Body of pancreas (tissue), 4 donors: ENCODE results near the gene EYA2. TPM values are rescaled to one million over a fixed set of nuclear protein-coding genes. Genes with fewer than 3 reads are reported as not detected.

Experiments used
- ATAC-seq: fragments of 150-250 bp; one replicate; pipeline ENCODE4 v1.9.1; 2016
- DNase-seq, 4 donors: peaks; one replicate each; pipeline ENCODE4 v3.0.0-alpha.2; 2019
- H3K27ac ChIP-seq, 4 donors: fragments of 200-600 bp; sonication (generic); 1 replicate in 3 of 4; 2 replicates in 1 of 4; pipeline versions ENCODE4 v1.5.1 to v1.6.1; 2016 to 2019; ENCODE audit warnings: mild to moderate bottlenecking in 1 of 4, mixed read lengths in 1 of 4, moderate library complexity in 1 of 4
- H3K27me3 ChIP-seq, 2 donors: fragments of 200-600 bp; sonication (generic); one replicate each; pipeline ENCODE4 v1.6.0; 2016; ENCODE audit warnings: mild to moderate bottlenecking in 1 of 2
- H3K36me3 ChIP-seq, 2 donors: fragments of 200-600 bp; sonication (generic); replicated peaks in 1 of 2; 2 replicates each; pipeline ENCODE4 v1.5.1; 2016; ENCODE audit warnings: low read depth in 2 of 2; ENCODE audit not compliant: insufficient read depth in 1 of 2
- H3K4me1 ChIP-seq: fragments of 200-600 bp; sonication (generic); one replicate; pipeline ENCODE4 v1.6.0; 2016
- H3K4me3 ChIP-seq, 2 donors: fragments of 200-600 bp; sonication (generic); 1 replicate in 1 of 2; 2 replicates in 1 of 2; pipeline ENCODE4 v1.5.1; 2016 to 2019
- H3K9me3 ChIP-seq, 3 donors: fragments of 200-600 bp; sonication (generic); 1 replicate in 2 of 3; 2 replicates in 1 of 3; pipeline ENCODE4 v1.5.1; 2016
- POLR2A ChIP-seq, 3 donors: fragments of 450-650 bp; IDR thresholded peaks; one replicate each; pipeline ENCODE4 v1.6.1; 2016; ENCODE audit warnings: antibody characterized with exemption in 3 of 3, mild to moderate bottlenecking in 2 of 3
- WGBS, 2 donors: methylation state at CpG; one replicate each; pipeline ENCODE4 v1.1.5; 2017; 5-methylcytosine and 5-hydroxymethylcytosine counted together
- intact Hi-C: fragments of 100-400 bp; cut with DNase I; formaldehyde crosslinking; loops from one replicate; pipeline ENCODE4 v1.15.1; 2023
- total RNA-seq, 2 donors: library from RNA; depleted of rRNA; stranded (reverse); fragments of >200 nt; gene quantifications; one replicate each; pipeline ENCODE4 v1.1.0, GENCODE V29; 2016
- TF ChIP-seq, protein P1 (sequence below), 7 experiments: fragments of 450-650 bp in 4 of 7; fragments of 200-600 bp in 3 of 7; sonication (generic) in 3 of 7; IDR thresholded peaks; one replicate each; pipeline ENCODE4 v1.5.1; 2016 to 2019; ENCODE audit warnings: antibody characterized with exemption in 7 of 7

Gene EYA2
- total RNA-seq, 2 donors from 2014 or later: 0.52 to 3.6 TPM

- WGBS, 2 donors: 77 to 78% methylated on average over 12 of the region's 12 CpGs
- Histone ChIP-seq H3K9me3 (no peaks in the 10 kb centered on the region), H3K27me3 (no peaks in the 10 kb centered on the region), H3K36me3 (peaks cover 2 to 16% of the 10 kb centered on the region in 2 donors), H3K4me3 (no peak overlapping the region), H3K27ac (no peak overlapping the region), H3K4me1 (no peaks in the 10 kb centered on the region)
- ATAC-seq: no peak
- DNase-seq: no peak
- TF ChIP-seq, protein P1, sequence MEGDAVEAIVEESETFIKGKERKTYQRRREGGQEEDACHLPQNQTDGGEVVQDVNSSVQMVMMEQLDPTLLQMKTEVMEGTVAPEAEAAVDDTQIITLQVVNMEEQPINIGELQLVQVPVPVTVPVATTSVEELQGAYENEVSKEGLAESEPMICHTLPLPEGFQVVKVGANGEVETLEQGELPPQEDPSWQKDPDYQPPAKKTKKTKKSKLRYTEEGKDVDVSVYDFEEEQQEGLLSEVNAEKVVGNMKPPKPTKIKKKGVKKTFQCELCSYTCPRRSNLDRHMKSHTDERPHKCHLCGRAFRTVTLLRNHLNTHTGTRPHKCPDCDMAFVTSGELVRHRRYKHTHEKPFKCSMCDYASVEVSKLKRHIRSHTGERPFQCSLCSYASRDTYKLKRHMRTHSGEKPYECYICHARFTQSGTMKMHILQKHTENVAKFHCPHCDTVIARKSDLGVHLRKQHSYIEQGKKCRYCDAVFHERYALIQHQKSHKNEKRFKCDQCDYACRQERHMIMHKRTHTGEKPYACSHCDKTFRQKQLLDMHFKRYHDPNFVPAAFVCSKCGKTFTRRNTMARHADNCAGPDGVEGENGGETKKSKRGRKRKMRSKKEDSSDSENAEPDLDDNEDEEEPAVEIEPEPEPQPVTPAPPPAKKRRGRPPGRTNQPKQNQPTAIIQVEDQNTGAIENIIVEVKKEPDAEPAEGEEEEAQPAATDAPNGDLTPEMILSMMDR (IDR thresholded peaks at IDR 0.05): no peak
- no peak for TF ChIP-seq POLR2A (IDR thresholded peaks at IDR 0.05)
- intact Hi-C loops: no loop called here
Measured at GRCh38 chr20:47217482-47218446, 323.1 kb downstream of the EYA2 start.

DNA sequence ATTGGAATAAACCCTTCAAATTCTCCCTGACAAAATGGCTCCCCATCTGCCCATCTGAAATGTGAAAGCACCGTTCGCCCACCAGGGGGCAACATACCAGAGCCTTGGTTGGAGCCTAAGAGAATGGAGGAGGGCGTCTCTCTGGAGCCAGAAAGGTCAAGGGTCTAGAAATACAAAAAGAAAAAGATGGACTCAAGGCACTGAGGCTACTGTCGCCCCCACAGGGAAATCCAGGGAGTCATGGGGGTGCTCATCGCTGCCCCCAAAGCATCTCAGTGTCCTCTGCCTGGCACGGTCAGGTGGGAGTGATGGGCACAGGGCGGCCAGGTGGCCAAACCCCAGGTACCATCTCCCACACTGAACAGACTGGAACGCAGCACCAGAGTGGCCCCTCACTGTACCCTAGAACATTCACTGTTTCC is 325.5 kb downstream of the EYA2 start:
- no peak overlapping the region for H3K4me3 ChIP-seq
- intact Hi-C loops: no loop called here
- 93 to 95% methylated on average over 8 of the region's 8 CpGs for WGBS, 2 donors
- no peaks in the 10 kb centered on the region for H3K27me3 ChIP-seq
- peaks cover 6 to 26% of the 10 kb centered on the region in 2 donors for H3K36me3 ChIP-seq
- H3K4me1 ChIP-seq: no peaks in the 10 kb centered on the region
- TF ChIP-seq POLR2A (IDR thresholded peaks at IDR 0.05): no peak
- TF ChIP-seq, protein P1 (IDR thresholded peaks at IDR 0.05): peak; percentile 10 to 43 (median 33)
- no peak for ATAC-seq
- H3K9me3 ChIP-seq: no peaks in the 10 kb centered on the region
- H3K27ac ChIP-seq: no peak overlapping the region
- DNase-seq: peak in 2 of 4 donors; percentile 38 to 40

- no peak for DNase-seq
- intact Hi-C loops: no loop called here
- peaks cover 6 to 24% of the 10 kb centered on the region in 2 donors for H3K36me3 ChIP-seq
Measured at GRCh38 chr20:47221036-47221625, 326.5 kb downstream of the EYA2 start.

DNA sequence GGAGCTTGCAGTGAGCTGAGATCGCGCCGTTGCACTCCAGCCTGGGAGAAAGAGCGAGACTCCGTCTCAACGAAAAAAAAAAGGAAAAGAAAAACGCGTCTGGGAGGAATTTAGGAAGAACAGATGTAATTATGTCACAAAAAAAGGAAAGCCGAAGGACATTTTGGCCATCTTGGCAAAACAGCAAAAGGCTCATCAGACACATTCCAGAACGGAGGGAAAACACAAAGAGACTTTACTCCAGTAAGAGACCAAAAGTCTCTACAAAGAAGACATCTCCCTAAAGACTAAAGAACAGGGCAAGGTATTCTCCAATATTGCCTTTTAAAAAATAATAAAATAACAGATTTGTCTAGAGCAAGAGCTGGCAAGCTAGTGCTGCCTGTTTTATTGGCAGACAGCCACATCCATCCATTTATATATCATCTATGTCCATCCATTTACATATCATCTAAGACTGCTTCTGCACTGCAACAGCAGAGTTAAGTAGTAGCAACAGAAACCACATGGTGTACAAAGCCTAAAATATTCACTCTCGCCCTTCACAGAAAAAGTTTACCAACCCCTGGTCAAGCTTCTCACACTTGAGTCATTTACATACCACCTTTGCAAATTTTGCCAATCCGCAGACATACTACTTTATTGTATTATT is 328.0 kb downstream of the EYA2 start:
- ATAC-seq: no peak
- Histone ChIP-seq H3K36me3 (peaks cover 6 to 26% of the 10 kb centered on the region in 2 donors), H3K4me1 (no peaks in the 10 kb centered on the region), H3K4me3 (no peak overlapping the region), H3K9me3 (no peaks in the 10 kb centered on the region), H3K27ac (no peak overlapping the region), H3K27me3 (no peaks in the 10 kb centered on the region)
- no peak for DNase-seq
- 94% methylated on average over 12 of the region's 12 CpGs for WGBS, 2 donors
- TF ChIP-seq, protein P1 (IDR thresholded peaks at IDR 0.05): no peak
- no peak for TF ChIP-seq POLR2A (IDR thresholded peaks at IDR 0.05)
- intact Hi-C loops: no loop called here

More at GRCh38 chr20:47221036-47221625, 326.5 kb downstream of the EYA2 start:
- ATAC-seq: no peak
- TF ChIP-seq, protein P1 (IDR thresholded peaks at IDR 0.05): no peak
- no peak overlapping the region for H3K27ac ChIP-seq
- no peak overlapping the region for H3K4me3 ChIP-seq
- no peaks in the 10 kb centered on the region for H3K27me3 ChIP-seq
- 88 to 91% methylated on average over 14 to 16 of the region's 16 CpGs for WGBS, 2 donors
- H3K4me1 ChIP-seq: no peaks in the 10 kb centered on the region
- no peaks in the 10 kb centered on the region for H3K9me3 ChIP-seq
